Right forelimb (tissue), 1 donor: Measurements from ENCODE around the gene CREB1.

Experiments
- DNase-seq: peaks from one replicate; pipeline ENCODE4 v3.0.0-alpha.2; 2018

CREB1 gene

DNA sequence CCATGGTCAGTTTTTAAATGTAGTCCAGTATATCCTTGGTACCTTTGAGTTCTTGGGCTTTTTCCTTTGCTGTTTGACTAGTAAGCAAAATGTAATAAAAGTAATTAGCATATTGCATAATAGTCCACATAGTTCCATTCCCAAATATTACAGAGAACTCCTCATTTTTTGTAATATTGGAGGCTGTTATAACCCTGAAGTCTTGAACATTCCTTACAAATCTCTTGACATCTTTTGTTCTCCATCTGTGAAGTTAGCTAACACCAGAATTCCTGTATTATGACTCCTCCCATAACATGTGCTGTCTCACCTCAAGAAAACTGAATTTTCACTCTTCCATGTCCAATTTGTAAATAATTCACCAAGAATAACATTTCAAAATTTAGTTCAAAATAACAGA lies 17.1 kb downstream of the CREB1 start:
- DNase-seq: no peak

DNA sequence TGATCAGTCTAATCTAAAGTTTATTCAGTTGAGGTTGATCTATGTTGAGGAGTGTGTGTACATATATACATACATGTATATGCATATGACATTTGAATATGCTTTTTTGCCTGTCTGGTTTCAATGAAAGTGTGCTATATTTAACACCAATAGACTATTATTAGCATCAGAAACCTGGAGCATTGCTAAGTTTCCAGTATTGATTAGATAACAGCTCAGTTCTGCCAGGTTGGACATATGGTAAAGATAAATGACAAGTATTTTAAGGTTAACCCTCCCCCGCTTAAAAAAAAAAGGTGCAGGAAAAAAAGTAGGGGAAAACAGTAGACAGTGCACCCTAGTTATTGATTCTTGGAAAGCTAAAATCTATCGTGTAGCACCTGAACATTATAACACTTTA lies 19.4 kb downstream of the CREB1 start:
- no peak for DNase-seq

DNA sequence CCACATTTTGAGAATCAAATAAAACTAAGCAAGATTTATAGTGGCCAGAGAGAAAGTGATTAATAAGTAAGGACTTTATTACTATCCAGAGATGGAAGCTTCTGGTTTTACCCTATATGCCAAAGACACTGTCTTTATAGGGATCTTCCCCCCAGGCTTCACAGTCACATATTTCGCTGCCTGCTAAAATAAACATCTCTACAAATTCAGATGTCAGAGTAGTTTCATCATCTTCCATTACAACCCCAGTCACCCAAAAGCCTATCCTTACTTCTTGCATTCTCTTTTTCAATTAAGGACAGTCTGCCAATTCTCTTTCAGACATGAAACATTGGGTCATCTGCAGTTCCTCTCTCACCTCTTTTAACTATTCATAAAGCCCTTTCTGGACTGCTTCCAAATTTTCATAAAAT lies 28.3 kb downstream of the CREB1 start:
- no peak for DNase-seq

DNA sequence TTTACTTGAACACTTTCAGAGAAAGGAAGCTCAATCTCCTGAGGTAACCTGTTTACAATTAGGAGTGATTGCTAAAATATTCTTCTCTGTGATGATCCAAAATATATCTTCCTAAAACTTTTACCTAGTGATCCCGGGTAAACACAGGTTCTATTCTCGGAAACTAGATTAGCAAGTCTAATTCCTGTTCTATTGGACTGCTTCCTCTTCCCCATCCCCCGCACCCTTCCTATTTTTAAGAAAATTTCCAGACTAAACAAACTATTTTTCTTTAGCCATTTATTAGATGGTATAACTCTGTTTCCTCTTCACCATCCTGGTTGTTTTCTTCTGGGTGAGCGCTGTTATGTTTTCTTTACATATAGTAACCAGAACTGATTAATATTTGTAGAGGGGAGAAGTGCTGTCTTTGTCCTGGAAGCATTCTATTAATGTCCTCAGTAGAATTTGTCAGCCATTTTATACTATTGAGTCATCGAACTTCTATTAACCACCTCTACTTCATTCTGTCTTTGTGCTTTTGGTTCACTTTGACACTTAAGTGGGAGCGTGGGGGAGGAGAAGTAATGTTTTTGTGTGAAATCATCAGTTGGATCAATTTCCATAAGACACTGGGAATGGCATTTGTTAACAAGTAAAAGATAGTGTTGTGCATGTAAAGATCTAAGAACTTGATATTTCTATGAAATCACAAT lies 31.8 kb downstream of the CREB1 start:
- no peak for DNase-seq

DNA sequence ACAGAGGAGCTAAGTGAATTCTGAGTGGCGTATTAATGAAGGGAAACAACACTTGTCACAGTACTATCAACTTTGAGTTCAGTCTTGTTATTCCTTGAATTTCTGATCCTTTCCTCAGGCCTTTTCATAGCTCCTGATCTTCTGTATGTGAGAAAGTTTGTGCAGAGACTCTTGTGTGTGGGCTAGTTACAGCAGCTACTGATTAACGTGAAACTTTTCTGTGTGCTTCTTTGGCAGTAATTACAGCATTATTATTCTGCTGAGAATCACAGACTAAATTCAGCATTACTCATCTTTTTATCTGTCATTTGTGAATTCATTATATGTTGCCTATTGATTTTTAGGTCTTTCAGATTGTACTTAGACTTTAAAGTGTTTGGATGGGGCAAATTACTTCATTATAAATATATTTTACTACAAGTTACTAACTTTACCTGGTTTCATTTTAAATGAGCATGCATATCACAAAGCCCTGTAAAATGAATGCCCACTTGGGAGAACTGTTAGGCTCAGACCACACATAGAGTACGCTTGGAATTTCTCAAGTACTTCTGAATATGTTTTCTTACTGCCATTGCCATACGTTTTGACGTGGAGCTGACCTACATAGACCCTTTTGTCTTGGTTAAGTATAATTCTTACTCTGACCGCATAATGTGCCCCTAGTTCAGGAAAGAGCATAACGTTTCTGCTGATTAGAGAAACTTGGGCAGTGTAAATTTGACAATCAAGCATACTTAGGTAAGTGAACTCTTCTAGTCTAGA lies 36.2 kb downstream of the CREB1 start:
- no peak for DNase-seq

DNA sequence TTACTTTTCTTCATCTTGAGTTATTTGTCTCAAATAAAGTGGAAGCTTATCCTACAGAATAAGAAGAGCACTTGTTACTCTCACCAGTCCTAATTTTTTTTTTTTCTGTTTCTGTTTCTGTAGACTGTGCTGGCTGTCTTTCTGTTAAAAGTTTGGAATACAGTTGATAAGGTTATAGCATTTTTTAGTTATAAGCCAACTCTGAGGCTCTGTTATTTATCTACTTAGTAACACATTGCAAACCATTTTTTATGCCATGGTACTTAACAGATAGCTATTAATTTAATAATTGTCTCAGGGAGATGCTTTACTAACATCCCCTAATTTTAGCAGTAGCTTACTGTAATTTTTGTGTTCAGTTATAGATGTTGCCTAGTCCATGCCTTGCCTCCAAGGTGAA lies 37.9 kb downstream of the CREB1 start:
- DNase-seq: no peak

DNA sequence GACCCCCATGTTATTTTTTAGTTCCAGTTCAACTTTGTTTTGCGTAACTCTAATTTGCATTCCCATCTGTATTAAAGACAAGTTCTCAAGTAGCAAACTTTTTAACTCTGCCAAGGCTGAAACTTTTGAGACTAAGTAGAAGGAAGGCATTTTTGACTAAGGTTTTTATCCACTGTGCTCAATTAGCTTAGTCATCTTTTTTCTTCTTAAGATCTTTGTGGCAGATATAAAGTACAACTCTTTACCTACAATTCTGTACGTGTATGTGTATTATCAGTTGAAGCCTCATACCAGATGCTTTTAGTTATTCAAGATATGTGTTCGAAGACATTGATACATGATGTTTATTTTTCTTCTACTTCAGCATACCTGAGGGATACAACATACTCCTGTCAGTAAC lies 41.6 kb downstream of the CREB1 start:
- no peak for DNase-seq

DNA sequence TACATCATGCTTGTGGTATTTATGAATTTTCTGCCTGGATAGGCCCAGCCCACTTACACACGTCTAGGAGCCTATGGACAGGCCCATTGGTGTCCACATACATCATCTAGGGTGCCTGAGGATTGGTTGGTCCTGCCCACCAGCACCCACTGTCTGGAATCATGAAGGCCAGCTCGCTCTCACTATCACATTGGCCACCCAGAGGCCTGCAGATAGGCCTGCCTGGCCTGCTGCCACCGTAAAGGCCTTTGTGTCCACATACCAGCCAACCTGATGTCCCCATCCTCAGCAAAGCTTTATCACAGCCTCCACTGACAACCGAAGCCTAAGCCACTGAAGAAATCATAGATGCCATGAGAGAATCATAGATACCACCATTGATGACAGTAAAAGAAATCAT lies 55.2 kb downstream of the CREB1 start:
- DNase-seq: no peak

DNA sequence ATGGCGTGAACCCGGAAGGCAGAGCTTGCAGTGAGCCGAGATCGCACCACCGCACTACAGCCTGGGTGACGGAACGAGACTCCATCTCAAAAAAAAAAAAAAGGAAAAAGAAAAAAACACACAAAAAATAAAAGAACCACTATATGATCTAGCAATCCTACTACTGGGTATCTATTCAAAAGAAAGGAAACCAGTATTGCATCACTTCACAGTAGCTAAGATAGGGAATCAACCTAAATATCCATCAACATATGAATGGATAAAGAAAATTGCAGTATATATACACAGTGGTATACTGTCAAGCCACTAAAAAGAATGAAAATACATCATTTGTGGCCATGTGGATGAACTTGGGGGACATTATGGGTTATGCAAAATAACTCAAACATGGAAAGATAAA lies 57.5 kb downstream of the CREB1 start:
- DNase-seq: no peak

DNA sequence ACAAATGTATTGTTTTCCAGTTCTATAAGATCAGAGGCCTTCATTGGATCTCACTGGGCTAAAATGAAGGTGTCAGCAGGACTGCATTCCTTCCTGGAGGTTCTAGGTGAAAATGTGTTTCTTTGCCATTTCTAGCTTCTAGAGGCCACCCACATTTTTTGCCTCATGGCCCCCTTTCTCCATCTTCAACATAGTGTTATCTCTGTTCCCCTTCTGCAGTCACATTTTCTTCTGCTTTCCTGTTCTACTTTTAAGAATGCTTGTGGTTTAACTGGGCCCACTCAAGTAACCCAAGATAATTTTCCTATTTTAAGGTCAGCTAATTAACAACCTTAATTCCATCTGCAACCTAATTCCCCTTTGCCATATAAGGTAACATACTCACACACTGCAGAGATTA lies 59.4 kb downstream of the CREB1 start:
- DNase-seq: no peak

DNA sequence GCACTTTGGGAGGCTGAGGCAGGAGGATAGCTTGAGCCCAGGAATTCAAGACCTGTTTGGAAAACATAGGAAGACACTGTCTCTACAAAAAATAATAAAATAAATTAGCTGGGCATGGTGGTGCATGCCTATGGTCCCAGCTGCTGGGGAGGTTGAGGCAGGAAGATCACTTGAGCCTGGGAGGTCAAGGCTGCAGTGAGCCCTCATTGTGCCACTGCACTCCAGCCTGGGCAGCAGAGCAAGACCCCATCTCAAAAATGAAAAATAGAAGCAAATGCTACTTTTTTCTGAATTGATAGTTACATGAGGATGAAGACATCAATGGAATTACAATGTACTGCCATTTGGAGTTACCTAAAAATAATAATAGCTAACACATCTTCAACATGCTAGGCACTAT lies 63.5 kb downstream of the CREB1 start:
- no peak for DNase-seq

DNA sequence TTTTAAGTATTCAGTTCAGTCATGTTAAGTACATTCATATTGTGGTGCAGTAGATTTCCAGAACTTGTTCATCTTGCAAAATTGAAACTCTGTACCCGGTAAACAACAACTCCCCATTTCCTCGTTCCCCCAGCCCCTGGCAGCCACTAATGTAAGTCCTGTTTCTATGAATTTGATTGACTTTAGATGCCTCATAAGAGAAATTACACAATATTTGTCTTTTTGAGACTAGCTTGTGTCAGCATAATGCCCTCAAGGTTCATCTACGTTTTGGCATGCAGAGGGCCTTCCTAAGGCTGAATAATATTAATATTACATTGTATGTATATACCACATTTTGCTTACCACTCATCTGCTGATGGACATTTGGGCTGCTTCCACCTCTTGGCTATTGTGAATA lies 64.5 kb downstream of the CREB1 start:
- no peak for DNase-seq

DNA sequence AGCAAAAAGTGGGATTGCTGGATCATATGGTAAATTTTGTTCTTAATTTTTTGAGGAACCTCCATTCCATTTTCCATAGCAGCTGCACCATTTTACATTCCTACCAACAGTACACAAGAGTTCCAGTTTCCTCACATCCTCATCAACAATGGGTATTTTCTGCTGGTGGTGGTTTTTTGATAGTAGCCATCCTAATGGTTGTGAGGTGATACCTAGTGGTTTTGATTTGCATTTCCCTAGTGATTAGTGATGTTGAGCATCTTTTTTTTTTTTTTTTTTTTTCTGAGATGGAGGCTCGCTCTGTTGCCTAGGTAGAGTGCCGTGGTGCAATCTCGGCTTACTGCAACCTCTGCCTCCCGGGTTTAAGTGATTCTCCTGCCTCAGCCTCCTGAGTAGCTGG lies 65.0 kb downstream of the CREB1 start:
- no peak for DNase-seq

DNA sequence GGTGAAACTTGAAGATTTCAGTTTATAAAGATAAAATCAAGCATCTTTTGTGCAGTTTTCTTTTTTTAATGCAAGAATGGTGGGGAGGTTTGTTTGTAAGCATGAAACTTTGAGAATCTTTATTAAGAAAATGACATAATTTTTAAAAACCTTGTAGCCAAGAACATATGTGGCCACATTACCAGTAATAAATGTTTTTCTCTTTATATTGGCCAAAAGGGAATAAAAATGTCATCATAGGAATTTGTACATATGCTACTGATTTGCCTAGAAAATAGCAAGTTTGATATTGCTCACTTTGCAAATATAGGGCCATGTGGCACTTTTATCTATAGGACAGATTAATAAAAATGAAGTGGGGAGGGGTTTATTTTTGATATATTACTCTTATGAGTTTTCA lies 69.9 kb downstream of the CREB1 start:
- no peak for DNase-seq

DNA sequence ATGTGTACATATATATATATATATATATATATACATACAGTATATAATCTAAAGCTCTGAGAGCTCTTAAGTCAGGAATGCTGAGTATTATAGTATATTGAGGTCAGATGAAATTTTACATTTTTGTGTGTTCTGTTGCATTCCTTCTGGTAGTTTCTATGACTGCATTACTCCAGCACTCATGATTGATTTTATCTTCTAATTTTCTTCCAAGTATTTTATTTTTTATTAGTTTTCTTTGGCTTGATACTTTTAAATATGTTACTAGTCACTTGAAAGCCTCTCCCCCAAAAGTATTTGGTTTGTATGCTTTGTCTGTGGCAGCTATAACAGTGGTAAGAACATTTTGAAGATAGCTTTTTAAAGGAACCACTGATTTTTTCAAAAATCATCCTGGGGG lies 70.5 kb downstream of the CREB1 start:
- DNase-seq: no peak

DNA sequence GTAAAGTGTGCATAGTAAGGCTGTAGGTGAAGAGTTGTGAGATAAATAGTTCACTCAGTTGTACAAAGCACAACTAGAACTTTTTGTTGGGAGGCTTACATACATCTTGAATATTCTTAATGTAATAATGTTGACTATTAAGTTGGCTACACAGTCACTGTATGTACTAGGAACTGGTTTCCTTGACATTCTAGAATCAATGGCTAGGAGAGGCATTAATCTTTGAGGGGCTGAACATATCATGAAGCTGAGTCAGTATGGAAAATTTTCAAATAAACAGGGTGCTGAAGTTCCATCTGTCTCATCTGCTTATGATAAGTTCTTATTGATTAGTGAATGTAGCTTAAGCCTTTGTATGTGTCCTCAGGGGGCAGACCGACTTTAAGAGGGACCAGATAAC lies 72.0 kb downstream of the CREB1 start:
- DNase-seq: no peak

DNA sequence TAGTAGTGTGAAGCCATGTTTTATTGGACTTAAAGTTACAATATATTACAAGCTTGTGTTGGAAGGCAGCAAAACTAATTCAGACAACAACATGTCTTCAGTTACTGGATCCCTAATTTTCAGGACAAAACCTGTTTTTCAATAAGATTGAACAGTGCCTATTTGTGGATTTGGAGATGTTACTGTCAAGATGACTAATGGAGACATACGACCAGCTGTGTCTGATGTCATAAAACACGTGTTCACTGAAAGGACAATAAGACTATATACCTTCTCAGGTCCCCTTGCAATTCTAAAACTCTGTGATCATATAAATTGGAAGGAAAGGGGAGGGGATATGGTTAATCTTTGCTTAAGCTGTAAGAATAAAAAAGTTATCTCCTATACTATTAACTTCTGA lies 73.7 kb downstream of the CREB1 start:
- DNase-seq: no peak

DNA sequence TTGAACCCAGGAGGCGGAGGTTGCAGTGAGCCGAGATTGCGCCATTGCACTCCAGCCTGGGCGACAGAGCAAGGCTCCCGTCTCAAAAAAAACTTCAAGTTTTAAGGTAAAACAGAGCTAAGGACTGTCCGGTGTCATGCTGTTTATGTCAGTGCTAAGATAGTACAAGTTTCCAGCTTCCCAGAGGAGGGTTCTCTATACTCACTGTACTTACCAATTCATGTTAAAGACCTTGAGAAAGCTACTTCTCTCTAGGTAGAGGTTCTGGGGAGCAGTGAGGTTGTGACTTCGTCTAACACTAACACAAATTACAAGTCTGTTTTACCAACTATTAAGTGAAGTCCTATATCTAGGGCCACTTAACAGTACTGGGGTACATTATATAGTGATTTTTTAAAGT lies 76.6 kb downstream of the CREB1 start:
- DNase-seq: no peak

DNA sequence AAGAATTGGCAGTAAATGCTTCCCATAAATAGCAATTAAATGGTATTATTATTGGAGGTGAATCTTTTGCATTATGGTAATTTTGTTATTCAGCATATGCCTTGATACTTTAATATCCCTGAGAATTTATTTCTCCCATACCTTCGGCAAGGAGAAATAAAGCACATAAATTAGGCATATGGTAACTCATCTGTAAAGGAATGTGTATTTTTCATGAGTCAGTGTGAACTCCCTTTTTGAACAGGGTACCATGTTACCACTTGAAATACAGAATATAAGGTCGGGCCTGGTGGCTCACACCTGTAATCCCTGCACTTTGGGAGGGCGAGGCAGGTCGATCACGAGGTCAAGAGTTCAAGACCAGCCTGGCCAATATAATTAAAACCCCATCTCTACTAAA lies 77.1 kb downstream of the CREB1 start:
- DNase-seq: no peak

DNA sequence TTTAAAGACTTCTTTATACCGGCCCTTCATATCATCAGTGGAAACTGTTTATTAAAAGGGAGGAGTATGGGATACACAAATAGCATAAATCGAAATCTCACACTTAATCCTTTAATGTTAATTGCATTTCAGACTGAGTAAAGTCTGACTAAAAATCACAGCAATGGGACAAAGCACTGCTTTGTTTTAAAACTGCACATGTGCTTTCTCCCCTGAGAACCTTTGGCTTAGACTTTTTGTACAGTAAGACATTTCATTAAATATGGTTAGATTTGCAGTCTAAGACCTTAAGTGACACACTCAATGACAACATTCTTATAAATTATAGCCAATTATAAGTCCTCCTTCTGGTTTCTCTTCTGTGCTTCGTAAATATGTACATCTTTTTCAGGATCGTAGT lies 83.0 kb downstream of the CREB1 start:
- DNase-seq: no peak

DNA sequence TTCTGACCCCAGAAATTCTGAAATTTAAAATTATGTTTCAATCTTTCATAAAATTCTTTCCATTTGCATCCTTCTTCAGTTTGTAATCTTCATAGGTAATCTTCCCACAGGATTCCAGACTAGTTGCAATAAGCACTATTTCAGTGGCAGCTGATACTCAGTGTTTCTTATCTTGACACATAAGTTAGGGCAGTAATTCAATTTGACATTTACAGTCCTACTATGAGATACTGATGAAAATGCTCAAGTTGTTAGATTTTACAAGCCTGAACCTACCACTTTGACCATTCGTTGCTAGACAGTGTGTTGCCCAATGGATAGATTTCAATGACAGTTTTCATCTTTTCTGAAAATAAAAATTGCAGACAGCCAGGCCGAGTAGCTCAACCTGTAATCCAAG lies 85.1 kb downstream of the CREB1 start:
- DNase-seq: no peak

DNA sequence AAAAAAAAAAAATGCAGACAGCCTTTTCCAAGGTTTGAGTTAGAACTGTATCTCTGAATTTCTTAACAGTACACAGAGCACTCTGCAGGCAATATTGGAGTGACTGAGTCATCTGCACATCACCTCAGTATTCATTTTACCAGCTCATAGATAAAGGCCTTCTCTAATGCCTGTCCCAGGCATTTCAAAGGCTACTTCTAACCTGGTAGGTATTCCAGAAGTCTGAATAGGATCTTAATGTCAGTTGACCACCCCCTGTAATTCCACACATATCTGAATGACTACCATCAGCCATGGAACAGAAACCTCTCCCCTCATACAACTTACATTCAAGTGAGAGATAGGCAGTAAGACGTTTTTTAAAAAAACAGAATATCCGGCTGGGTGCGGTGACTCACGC lies 86.4 kb downstream of the CREB1 start:
- no peak for DNase-seq

DNA sequence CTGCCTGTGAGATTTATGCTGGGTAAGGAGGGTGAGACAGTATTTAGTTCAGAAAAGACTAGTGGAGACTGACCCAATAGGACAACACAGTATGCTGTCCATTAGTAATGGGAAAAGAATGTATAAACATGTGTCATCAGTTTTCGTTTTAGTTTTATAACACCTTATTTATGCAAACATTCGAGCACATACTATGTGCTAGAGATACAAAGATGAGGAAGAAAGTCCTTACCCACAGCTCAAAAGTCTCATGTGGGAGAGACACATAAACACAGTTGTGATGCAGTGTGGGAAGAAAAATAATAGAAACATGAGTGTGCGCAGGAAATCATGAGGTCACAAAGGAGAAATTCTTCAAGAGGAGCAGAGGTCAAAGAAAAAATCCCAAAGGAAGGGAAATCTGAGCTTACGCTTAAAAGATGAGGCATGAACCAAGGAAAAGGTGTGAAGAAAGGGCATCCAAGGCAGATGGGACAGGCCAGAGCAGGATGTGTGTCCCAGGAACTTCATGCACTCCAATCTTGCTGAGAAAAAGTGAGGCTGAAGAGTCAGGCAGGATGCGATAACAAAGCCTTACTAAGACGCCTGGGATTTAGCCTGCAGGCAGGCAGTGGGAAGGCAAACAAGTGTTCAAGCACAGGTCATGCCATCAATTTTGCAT lies 87.4 kb downstream of the CREB1 start:
- no peak for DNase-seq

DNA sequence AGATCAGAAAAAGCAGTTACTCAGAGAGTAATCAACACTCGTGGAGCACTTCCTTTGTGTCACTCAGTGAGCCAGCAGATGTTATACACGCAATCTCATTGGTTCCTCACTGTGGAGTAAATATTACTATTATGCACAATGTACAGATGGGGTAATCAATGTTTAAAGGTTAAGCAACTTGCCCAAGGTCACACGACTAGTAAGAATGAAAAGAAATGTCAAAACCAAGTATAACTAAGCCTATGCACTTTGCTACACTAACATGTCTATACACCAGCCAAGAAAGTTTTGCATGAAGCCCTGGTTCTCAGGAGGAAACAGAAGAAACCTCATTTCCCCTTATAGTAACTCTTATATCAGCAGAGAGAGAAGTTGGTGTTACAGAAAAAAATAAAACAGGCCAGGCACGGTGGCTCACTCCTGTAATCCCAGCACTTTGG lies 90.0 kb downstream of the CREB1 start:
- no peak for DNase-seq
